Epithelial cell of esophagus (primary cell): ENCODE measurements around the gene AKAP7.
A peak's percentile ranks its signal among the peaks of the same experiment; 100 is the strongest.

ENCODE experiments used
- DNase-seq: peaks from one replicate; pipeline ENCODE4 v3.0.0; 2010; ENCODE audit warnings: low read depth
- H3K4me3 ChIP-seq: 2 replicates; pipeline ENCODE4 v1.5.1; 2011; ENCODE audit warnings: mild to moderate bottlenecking, low read length, control low read depth
- CTCF ChIP-seq: IDR thresholded peaks from 2 replicates; pipeline ENCODE4 v1.5.1; 2011; ENCODE audit warnings: low read depth, mild to moderate bottlenecking, low read length, control low read depth, inconsistent platforms; ENCODE audit not compliant: insufficient read depth; ENCODE audit errors: missing control alignments

AKAP7 gene

GRCh38 chr6:131134220-131134979 is 867 bp upstream of the AKAP7 start:
- peak overlapping the region; percentile 55 for H3K4me3 ChIP-seq
- no peak for DNase-seq
- TF ChIP-seq CTCF, result no peak

GRCh38 chr6:131134980-131135243 is 355 bp upstream of the AKAP7 start:
- peak overlapping the region; percentile 55 for H3K4me3 ChIP-seq
- TF ChIP-seq CTCF, result no peak
- DNase-seq, result no peak

GRCh38 chr6:131136021-131136786 is 937 bp downstream of the AKAP7 start:
- peak overlapping the region; percentile 55 for H3K4me3 ChIP-seq
- peak; percentile 27 for DNase-seq
- no peak for TF ChIP-seq CTCF

GRCh38 chr6:131139599-131139998 is 4.3 kb downstream of the AKAP7 start:
- no peak for TF ChIP-seq CTCF
- no peak for DNase-seq
- H3K4me3 ChIP-seq, result no peak overlapping the region

GRCh38 chr6:131143319-131143718 is 8.1 kb downstream of the AKAP7 start:
- H3K4me3 ChIP-seq, result no peak overlapping the region
- DNase-seq, result no peak
- no peak for TF ChIP-seq CTCF

GRCh38 chr6:131146865-131147264 is 11.6 kb downstream of the AKAP7 start:
- no peak for DNase-seq
- no peak overlapping the region for H3K4me3 ChIP-seq
- TF ChIP-seq CTCF, result no peak
